OCI-LY7 (cell line): ENCODE measurements around the gene TMEM37. TPM values are rescaled to one million over a fixed set of nuclear protein-coding genes. Genes with fewer than 3 reads are reported as not detected.

Experiments used
- BruUV-seq: library from RNA; stranded (reverse); fragments of 400-500 nt; replicated peaks from 2 replicates; lab custom pipeline; 2021; lab: Mats Ljungman, UMichigan
- CTCF ChIA-PET: fragments of 300-600 bp; sonication (Branson Sonifier 250); formaldehyde crosslinking; loops from one replicate; lab custom pipeline; 2022; ENCODE audit warnings: antibody characterized with exemption; ENCODE audit not compliant: unreplicated experiment; lab: Charles Lee
- POLR2A ChIA-PET: fragments of 300-600 bp; sonication (Branson Sonifier 250); formaldehyde crosslinking; loops from one replicate; lab custom pipeline; 2022; ENCODE audit warnings: antibody characterized with exemption; lab: Charles Lee
- DNase-seq: peaks from one replicate; pipeline ENCODE4 v3.0.0-alpha.2; 2015; ENCODE audit warnings: low spot score
- H2AFZ ChIP-seq: fragments of 200-600 bp; sonication (generic), shearing (Covaris generic); 2 replicates; pipeline ENCODE4 v1.6.1; 2014; ENCODE audit warnings: mild to moderate bottlenecking, antibody characterized with exemption, low read length, moderate library complexity
- H3K27ac ChIP-seq: fragments of 200-600 bp; sonication (generic); 2 replicates; pipeline ENCODE4 v1.5.1; 2014; ENCODE audit warnings: mixed run types, low read depth, mild to moderate bottlenecking, moderate library complexity, low read length, inconsistent platforms; ENCODE audit not compliant: poor library complexity, severe bottlenecking
- H3K36me3 ChIP-seq: fragments of 200-600 bp; sonication (generic); 2 replicates; pipeline ENCODE4 v1.6.1; 2014; ENCODE audit warnings: mild to moderate bottlenecking, antibody characterized with exemption, low read length, moderate library complexity, mixed read lengths; ENCODE audit not compliant: insufficient read depth
- H3K4me1 ChIP-seq: fragments of 200-600 bp; sonication (generic); 2 replicates; pipeline ENCODE4 v1.5.1; 2014; ENCODE audit warnings: mild to moderate bottlenecking, low read length; ENCODE audit not compliant: insufficient read depth, poor library complexity, severe bottlenecking
- H3K4me2 ChIP-seq: fragments of 200-600 bp; sonication (generic); 2 replicates; pipeline ENCODE4 v1.6.1; 2014; ENCODE audit warnings: mild to moderate bottlenecking, low read length
- H3K4me3 ChIP-seq: fragments of 200-600 bp; sonication (generic); 2 replicates; pipeline ENCODE4 v1.5.1; 2014; ENCODE audit warnings: mild to moderate bottlenecking, low read depth, low read length; ENCODE audit not compliant: poor library complexity, severe bottlenecking
- H3K79me2 ChIP-seq: fragments of 200-600 bp; sonication (generic); 2 replicates; pipeline ENCODE4 v1.6.1; 2016; ENCODE audit warnings: low read depth, mild to moderate bottlenecking, low read length, moderate library complexity, mixed read lengths; ENCODE audit not compliant: insufficient read depth
- H3K9me2 ChIP-seq: fragments of 200-600 bp; sonication (generic); 2 replicates; pipeline ENCODE4 v1.6.1; 2016; ENCODE audit warnings: mild to moderate bottlenecking, low read length, mixed read lengths; ENCODE audit not compliant: insufficient read depth
- H3K9me3 ChIP-seq: fragments of 200-600 bp; sonication (generic); 2 replicates; pipeline ENCODE4 v1.6.1; 2014; ENCODE audit warnings: mild to moderate bottlenecking, mixed run types, low read length, mixed read lengths
- H4K20me1 ChIP-seq: fragments of 200-600 bp; sonication (generic); 2 replicates; pipeline ENCODE4 v1.6.1; 2014; ENCODE audit warnings: mild to moderate bottlenecking, antibody characterized with exemption, low read length, moderate library complexity, mixed read lengths; ENCODE audit not compliant: insufficient read depth
- CTCF ChIP-seq: fragments of 200-600 bp; sonication (generic); conservative IDR thresholded peaks from 2 replicates; pipeline ENCODE4 v1.5.1; 2014; ENCODE audit warnings: mild to moderate bottlenecking, antibody characterized with exemption, low read length, moderate library complexity, mixed read lengths
- EZH2phosphoT487 ChIP-seq: fragments of 200-600 bp; sonication (generic); IDR thresholded peaks from 2 replicates; pipeline ENCODE4 v1.6.1; 2018; ENCODE audit warnings: low read depth, borderline replicate concordance, mild to moderate bottlenecking, mixed run types, antibody characterized with exemption, low read length, moderate library complexity, mixed read lengths
- intact Hi-C: fragments of 100-400 bp; cut with micrococcal nuclease; formaldehyde crosslinking; loops from one replicate; pipeline ENCODE4 v1.10.0; 2022; ENCODE audit not compliant: unreplicated experiment
- total RNA-seq, 2 experiments: library from RNA; depleted of rRNA in 1 of 2; stranded (reverse); fragments of >200 nt in 1 of 2; shearing (Covaris generic) in 1 of 2; gene quantifications; 2 replicates each; pipeline ENCODE4 v1.2.3, GENCODE V29; 2014 to 2022

Gene TMEM37
- total RNA-seq, 2 experiments from 2014 or later = not detected

DNA sequence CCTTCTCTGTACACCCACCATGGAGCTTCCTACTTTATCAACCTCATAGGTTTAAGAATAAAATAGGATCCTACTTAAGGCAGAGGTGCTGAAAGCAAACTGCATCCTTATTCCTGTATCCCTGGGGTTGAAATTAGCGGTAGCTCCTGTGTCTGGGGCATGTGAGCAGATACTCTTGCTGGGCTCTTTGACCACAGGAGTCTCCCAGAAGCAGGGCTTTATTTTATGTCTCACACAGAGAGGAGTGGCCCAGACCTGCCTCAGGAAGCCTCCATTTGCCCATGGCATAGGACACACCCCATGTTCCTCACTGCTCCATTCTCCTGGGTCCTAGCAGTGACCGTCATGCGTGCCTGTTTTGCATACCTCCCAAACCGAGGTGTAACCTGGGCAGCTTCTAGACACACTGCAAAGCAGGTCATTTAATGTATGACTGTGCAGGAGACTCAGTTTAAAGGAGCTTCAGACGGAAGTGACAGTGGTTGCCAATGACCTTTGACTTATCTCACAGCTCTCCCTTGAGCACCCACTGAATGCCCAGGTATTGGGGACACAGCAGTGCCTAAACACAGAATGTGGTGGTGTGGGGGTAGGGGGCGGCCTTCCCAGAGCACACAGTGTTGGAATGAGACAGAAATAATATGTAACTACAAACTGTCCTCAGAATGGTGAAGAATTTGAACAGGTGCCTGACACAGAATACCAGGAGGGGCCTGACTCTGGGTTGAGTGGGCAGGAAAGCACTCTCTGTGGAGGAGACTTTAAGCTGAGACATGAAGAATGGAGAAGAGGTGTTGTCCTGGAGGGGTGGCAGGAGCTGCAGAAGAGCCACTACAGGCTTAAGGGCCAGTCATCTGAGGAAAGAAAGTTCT is 3.7 kb downstream of the TMEM37 start:
- TF ChIP-seq CTCF = no peak
- TF ChIP-seq EZH2phosphoT487 = no peak
- no peaks in the 10 kb centered on the region for H3K79me2 ChIP-seq
- POLR2A ChIA-PET = no interaction called here
- H3K4me1 ChIP-seq = peaks cover 17% of the 10 kb centered on the region
- H3K36me3 ChIP-seq = no peaks in the 10 kb centered on the region
- no peaks in the 10 kb centered on the region for H4K20me1 ChIP-seq
- DNase-seq = no peak
- CTCF ChIA-PET = no interaction called here
- no TSS peak for BruUV-seq
- no peak overlapping the region for H3K4me2 ChIP-seq
- intact Hi-C loops = no loop called here
- no peak overlapping the region for H3K27ac ChIP-seq
- H3K9me3 ChIP-seq = no peaks in the 10 kb centered on the region
- H3K9me2 ChIP-seq = no peaks in the 10 kb centered on the region
- H3K4me3 ChIP-seq = no peak overlapping the region
- H2AFZ ChIP-seq = no peak overlapping the region

- no peak for DNase-seq
- no TSS peak for BruUV-seq
- Histone ChIP-seq H3K4me2 (no peak overlapping the region), H2AFZ (no peak overlapping the region), H4K20me1 (no peaks in the 10 kb centered on the region), H3K79me2 (no peaks in the 10 kb centered on the region), H3K27ac (no peak overlapping the region), H3K4me1 (peaks cover 10% of the 10 kb centered on the region), H3K36me3 (no peaks in the 10 kb centered on the region), H3K9me2 (no peaks in the 10 kb centered on the region), H3K9me3 (no peaks in the 10 kb centered on the region), H3K4me3 (no peak overlapping the region)
- intact Hi-C loops = no loop called here
- ChIA-PET POLR2A (no interaction called here), CTCF (no interaction called here)
- TF ChIP-seq CTCF (no peak), EZH2phosphoT487 (no peak)
Observed at GRCh38 chr2:119435953-119436297, 4.3 kb downstream of the TMEM37 start.
